NT2/D1 (cell line): ENCODE results near the gene MYO9B.

Experiments used
- DNase-seq: peaks from one replicate; pipeline ENCODE4 v3.0.0-alpha.2; 2011; ENCODE audit warnings: low read depth, low spot score
- H3K27me3 ChIP-seq: 2 replicates; pipeline ENCODE4 v1.6.0; 2011; ENCODE audit warnings: mild to moderate bottlenecking; ENCODE audit not compliant: insufficient read length, insufficient read depth
- H3K36me3 ChIP-seq: 2 replicates; pipeline ENCODE4 v1.6.1; 2011; ENCODE audit warnings: mild to moderate bottlenecking, low read length, mixed read lengths; ENCODE audit not compliant: insufficient read depth, insufficient read length
- H3K4me1 ChIP-seq: 2 replicates; pipeline ENCODE4 v1.5.1; 2011; ENCODE audit not compliant: insufficient read depth, insufficient read length
- H3K4me3 ChIP-seq: 2 replicates; pipeline ENCODE4 v1.5.1; 2011; ENCODE audit warnings: low read depth; ENCODE audit not compliant: insufficient read length
- H3K9ac ChIP-seq: 2 replicates; pipeline ENCODE4 v1.6.0; 2011; ENCODE audit warnings: low read depth; ENCODE audit not compliant: insufficient read length
- H3K9me3 ChIP-seq: 2 replicates; pipeline ENCODE4 v1.5.1; 2011; ENCODE audit warnings: mild to moderate bottlenecking, low read length; ENCODE audit not compliant: insufficient read depth
- SUZ12 ChIP-seq: IDR thresholded peaks from 2 replicates; pipeline ENCODE4 v1.6.1; 2011; ENCODE audit not compliant: insufficient read length, insufficient read depth; ENCODE audit errors: extremely low read depth
- YY1 ChIP-seq: IDR thresholded peaks from 2 replicates; pipeline ENCODE4 v1.6.1; 2011; ENCODE audit not compliant: insufficient read length, insufficient read depth
- ZNF274 ChIP-seq: IDR thresholded peaks from 2 replicates; pipeline ENCODE4 v1.6.1; 2011; ENCODE audit warnings: mild to moderate bottlenecking, low read depth, low read length

The MYO9B gene

DNA sequence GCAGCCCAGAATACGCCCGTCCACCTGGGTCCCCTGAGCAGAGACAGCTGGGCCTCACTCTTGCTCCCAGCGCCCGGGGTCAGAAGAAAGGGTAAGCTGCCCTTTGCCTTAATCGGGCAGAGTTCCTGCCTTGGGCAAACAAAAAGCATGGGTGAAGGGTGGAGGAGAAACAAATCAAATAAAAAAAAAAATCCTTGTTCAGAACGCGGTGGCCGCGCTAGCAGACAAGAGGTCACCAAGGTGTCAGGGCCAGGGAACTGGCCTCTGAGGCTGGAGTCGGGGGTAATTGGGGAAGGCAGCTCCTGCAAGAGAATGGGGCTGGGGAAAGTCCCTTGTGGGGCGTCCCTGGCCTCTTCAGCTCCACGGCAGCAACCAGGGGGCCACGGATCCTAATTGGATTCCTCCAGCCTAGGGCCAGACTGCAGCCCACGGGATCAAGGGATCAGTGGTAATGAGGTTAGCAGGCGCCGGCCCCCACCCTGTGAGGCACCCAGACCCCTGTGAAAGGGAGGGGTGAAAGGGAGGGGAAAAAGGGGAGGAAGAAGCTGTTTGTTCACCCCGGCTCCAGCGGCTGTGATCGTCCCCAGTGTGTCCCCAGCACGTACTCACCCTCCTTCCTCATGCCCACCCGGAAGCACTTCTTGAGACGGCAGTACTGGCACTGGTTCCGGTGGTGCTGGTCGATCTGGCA lies 164.6 kb downstream of the MYO9B start:
- Histone ChIP-seq H3K4me1 (peaks cover 13% of the 10 kb centered on the region), H3K9ac (peak overlapping the region; percentile 42), H3K27me3 (no peaks in the 10 kb centered on the region), H3K9me3 (no peaks in the 10 kb centered on the region), H3K36me3 (peaks cover 30% of the 10 kb centered on the region), H3K4me3 (no peak overlapping the region)
- TF ChIP-seq SUZ12 (no peak), YY1 (no peak), ZNF274 (no peak)
- no peak for DNase-seq

DNA sequence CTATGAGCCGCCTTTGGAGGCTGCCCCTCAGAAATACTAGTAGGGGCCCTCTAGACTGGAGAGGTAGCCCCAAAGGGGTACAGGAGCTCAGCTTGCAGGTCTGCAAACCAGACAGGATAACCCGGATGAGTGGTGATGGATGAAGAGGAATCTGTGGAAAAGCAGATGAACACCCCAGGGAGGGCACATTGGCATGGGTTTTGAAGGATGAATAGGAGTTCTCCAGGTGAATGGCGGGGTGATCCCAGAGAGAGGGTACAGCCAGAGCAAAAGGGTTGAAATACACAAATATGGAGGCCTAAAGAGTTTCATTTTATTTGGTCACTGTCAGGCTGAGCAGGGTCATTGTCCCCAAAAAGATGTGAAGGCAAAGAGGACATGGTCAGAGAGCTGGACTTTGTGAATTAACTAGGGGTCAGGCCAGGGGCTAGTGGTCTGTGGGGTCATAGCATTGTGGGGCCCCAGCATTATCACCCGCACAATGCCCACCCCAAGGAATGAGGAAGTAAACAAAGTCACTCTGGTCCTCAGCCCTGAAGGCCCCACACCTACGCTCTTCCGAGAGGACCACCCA lies 165.3 kb downstream of the MYO9B start:
- DNase-seq, result no peak
- no peaks in the 10 kb centered on the region for H3K27me3 ChIP-seq
- peaks cover 13% of the 10 kb centered on the region for H3K4me1 ChIP-seq
- no peak for TF ChIP-seq YY1
- TF ChIP-seq ZNF274, result no peak
- TF ChIP-seq SUZ12, result no peak
- no peaks in the 10 kb centered on the region for H3K9me3 ChIP-seq
- H3K4me3 ChIP-seq, result no peak overlapping the region
- no peak overlapping the region for H3K9ac ChIP-seq
- peaks cover 30% of the 10 kb centered on the region for H3K36me3 ChIP-seq

DNA sequence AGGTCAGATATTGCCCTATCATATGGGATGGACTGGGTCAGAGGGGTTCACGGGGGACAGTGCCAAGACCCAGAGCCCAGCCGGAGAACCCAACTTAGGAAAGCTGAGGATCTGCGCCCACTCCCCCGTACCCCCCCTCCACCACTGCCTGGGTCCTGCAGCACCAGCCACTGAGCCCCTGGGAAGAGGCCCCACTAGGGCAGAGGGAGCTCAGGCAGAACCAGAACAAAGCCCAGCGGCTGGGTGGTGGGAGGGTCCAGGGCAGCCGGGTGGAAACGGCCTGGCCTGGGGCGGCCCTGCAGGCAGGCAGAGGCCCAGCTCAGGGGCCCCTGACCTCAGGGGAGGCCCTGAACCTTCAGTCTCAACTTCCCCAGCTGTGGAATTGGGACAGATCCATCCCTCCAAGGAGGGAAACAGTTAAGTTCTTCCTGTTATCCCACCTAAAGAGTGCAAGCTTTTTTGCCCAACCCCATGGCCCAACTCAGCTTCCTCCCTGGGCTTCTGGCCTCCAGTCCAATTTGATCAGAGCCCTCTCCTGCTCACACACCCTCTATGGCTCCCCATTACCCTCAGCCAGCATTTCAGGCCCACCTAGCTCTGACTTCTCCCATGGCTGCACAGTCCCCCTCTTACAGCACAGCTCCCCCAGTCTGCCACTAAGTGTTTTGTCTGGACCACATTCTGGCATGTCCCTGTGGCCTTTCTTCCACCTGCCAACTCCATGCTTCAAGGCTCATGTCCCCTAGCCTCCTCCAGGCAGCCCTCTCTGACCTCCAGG lies 167.0 kb downstream of the MYO9B start:
- Histone ChIP-seq H3K36me3 (peaks cover 21% of the 10 kb centered on the region), H3K4me3 (no peak overlapping the region), H3K4me1 (peaks cover 19% of the 10 kb centered on the region), H3K9ac (peak overlapping the region; percentile 43), H3K27me3 (no peaks in the 10 kb centered on the region), H3K9me3 (no peaks in the 10 kb centered on the region)
- TF ChIP-seq SUZ12 (no peak), YY1 (no peak), ZNF274 (no peak)
- DNase-seq, result no peak

DNA sequence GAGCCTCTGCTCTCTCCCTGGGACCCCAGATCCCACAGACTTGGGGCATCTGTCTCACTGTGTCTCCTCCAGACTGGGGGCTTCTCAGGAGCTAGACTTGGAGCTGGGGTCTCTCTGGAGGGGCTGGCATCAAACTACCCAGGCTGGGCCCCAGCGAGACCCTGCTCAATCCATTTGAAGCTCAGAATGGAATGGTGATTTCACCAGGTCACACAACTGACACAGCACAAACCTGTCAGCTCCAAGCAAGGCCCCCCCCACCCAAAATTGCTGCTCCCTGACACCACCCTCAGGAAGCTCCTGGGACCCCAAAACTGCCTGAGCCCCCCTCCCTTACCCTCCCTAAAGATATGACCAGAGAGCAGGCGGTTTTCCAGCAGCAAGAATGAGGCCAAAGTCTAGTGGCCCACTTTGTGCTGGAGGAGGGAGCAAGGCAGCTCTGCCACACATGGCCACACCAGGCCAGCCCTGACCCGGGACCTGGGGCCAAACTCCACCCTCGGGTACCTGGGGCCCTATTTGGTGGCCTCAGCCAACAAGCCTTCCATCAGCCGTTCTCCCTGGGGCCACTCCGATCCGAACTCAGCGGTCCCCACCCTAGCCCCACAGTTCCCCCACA lies 167.7 kb downstream of the MYO9B start:
- Histone ChIP-seq H3K9ac (peak overlapping the region; percentile 92), H3K36me3 (peaks cover 15% of the 10 kb centered on the region), H3K4me3 (peak overlapping the region; percentile 95), H3K9me3 (no peaks in the 10 kb centered on the region), H3K4me1 (peaks cover 24% of the 10 kb centered on the region), H3K27me3 (no peaks in the 10 kb centered on the region)
- TF ChIP-seq SUZ12 (no peak), ZNF274 (no peak), YY1 (no peak)
- no peak for DNase-seq

DNA sequence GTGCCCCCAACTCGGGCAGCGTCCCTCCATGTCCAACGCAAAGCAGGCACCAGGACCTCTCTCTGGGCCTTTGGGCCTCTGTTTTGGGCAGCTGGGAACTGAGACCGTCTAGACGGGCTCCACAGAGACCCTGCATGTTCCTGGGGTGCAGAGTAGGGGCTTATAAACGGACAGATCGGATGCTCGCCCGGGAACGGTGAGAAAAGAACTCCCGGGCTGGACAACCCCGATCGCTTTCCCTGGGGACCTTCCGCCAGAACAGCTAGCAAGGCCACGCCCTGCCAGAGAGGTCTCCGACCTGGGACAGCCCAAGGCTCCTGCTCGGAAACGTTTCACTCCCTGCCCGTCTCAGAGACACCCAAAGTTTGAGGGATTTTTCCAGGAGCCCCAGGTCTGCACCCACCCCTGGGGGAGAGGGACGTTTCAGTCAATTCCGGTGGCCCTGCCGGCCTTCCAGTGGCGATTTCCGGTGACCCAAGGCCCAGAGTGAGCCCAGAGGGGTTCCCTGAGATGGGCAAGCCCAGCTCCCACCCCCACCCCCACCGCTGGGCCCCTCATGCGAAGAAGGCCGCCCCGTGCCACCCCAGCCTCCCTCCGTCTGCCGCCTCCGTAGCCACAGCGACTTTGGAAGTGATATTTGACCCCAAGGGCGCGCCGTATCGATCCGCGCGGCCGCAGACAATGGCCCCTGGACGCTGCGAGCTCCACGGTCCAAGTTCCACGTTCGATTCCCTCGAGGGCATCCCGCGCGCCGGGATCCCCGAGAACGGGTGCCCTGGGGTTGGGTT lies 168.4 kb downstream of the MYO9B start:
- TF ChIP-seq SUZ12 (no peak), ZNF274 (no peak), YY1 (no peak)
- H3K4me3 ChIP-seq, result peak overlapping the region; percentile 95

DNA sequence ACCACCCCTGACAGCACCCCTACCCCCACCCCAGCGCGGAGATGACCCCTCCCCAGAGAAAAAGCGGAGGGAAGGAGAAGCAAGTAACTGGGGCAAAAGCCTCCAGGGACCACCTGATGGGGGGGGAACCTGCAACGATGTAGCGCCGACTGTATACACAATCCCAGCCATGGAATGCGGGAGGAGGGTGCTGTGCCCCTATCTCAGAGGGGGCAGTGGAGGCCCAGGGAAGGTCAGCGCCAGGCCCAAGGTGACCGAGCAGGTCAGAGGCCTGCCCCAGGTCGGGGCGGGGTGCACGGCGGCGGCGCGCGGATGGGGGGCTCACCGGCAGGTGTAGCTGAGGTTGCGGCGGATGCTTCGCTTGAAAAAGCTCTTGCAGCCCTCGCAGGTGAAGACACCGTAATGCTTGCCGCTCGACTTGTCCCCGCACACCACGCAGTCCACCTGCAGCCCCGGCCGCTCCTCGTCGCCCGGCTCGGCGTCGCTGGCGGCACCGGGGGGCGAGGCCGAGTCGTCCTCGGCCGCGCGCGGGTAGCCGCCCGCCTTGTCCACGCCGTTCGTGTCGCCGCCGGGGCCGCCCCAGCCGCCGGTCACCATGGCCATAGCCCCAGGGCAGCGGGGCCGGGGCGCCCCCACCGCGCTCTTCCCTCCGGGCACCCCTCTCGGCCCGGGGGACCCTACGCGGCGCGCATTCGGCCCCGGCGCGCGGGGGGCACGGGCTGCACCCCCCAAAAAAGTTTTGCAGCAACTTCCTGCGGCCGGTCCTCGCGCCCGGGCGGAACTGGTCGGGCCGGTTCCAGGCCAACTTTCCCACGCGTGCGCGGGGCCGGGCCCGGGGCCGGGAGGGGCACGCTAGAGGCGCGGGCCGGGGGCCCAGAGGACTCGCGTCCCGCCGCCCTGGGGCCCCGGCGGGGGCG lies 169.3 kb downstream of the MYO9B start:
- Histone ChIP-seq H3K4me3 (peak overlapping the region; percentile 95), H3K36me3 (peaks cover 11% of the 10 kb centered on the region)
- TF ChIP-seq SUZ12 (no peak), ZNF274 (no peak), YY1 (no peak)

More for the DNA sequence above, 168.4 kb downstream of the MYO9B start:
- no peaks in the 10 kb centered on the region for H3K9me3 ChIP-seq
- H3K9ac ChIP-seq, result peak overlapping the region; percentile 92
- peaks cover 11% of the 10 kb centered on the region for H3K36me3 ChIP-seq
- no peaks in the 10 kb centered on the region for H3K27me3 ChIP-seq
- no peak for DNase-seq
- peaks cover 30% of the 10 kb centered on the region for H3K4me1 ChIP-seq

More for the DNA sequence above, 169.3 kb downstream of the MYO9B start:
- Histone ChIP-seq H3K9ac (peak overlapping the region; percentile 92), H3K27me3 (no peaks in the 10 kb centered on the region), H3K9me3 (no peaks in the 10 kb centered on the region), H3K4me1 (peaks cover 33% of the 10 kb centered on the region)
- no peak for DNase-seq
